IMR-90 (cell line): ENCODE measurements around the gene GNPTG. TPM values are rescaled to one million over a fixed set of nuclear protein-coding genes. Genes with fewer than 3 reads are reported as not detected.

Experiments
- ATAC-seq: fragments of 200-7000 bp; cut with Tn5 transposase; 2 replicates; pipeline ENCODE4 v1.9.1; 2020; ENCODE audit warnings: low read depth, mild to moderate bottlenecking, moderate library complexity
- BruUV-seq: library from RNA; stranded (reverse); fragments of 400-500 nt; replicated peaks from 2 replicates; lab custom pipeline; 2021; lab: Mats Ljungman, UMichigan
- CTCF ChIA-PET: fragments of 300-600 bp; formaldehyde crosslinking; extraction: SDS; loops from one replicate; lab custom pipeline; 2021; ENCODE audit warnings: antibody characterized with exemption; lab: Yijun Ruan, JAX
- POLR2A ChIA-PET: fragments of 300-600 bp; sonication (Branson Sonifier 250); formaldehyde crosslinking; loops from one replicate; lab custom pipeline; 2022; ENCODE audit warnings: antibody characterized with exemption; ENCODE audit not compliant: unreplicated experiment; lab: Charles Lee
- DNase-seq: peaks from one replicate; pipeline ENCODE4 v3.0.0; 2013
- H2AFZ ChIP-seq: replicated peaks from 2 replicates; pipeline ENCODE3; 2013; ENCODE audit warnings: low read length, mild to moderate bottlenecking; ENCODE audit not compliant: poor library complexity
- H2AK5ac ChIP-seq: 2 replicates; pipeline ENCODE4 v1.6.1; 2013; ENCODE audit warnings: low read depth, low read length, inconsistent platforms
- H2AK9ac ChIP-seq: replicated peaks from 2 replicates; pipeline ENCODE3; 2013; ENCODE audit warnings: mild to moderate bottlenecking, low read depth, low read length, moderate library complexity; ENCODE audit not compliant: poor library complexity
- H2BK120ac ChIP-seq: 2 replicates; pipeline ENCODE4 v1.6.1; 2013; ENCODE audit warnings: low read depth, low read length, inconsistent platforms
- H2BK15ac ChIP-seq: 3 replicates; pipeline ENCODE4 v1.6.1; 2013; ENCODE audit warnings: low read depth, low read length, inconsistent platforms
- H2BK20ac ChIP-seq: 2 replicates; pipeline ENCODE4 v1.6.1; 2013; ENCODE audit warnings: low read depth, mild to moderate bottlenecking, inconsistent platforms, low read length, moderate library complexity
- H2BK5ac ChIP-seq: 2 replicates; pipeline ENCODE4 v1.6.1; 2013; ENCODE audit warnings: mild to moderate bottlenecking, low read depth, low read length, inconsistent platforms; ENCODE audit not compliant: poor library complexity, severe bottlenecking
- H3K14ac ChIP-seq: replicated peaks from 2 replicates; pipeline ENCODE4 v1.6.1; 2013; ENCODE audit warnings: low read depth, low read length, inconsistent platforms
- H3K18ac ChIP-seq: 2 replicates; pipeline ENCODE4 v1.6.1; 2013; ENCODE audit warnings: low read depth, low read length, control low read depth
- H3K23ac ChIP-seq: 2 replicates; pipeline ENCODE4 v1.6.1; 2013; ENCODE audit warnings: low read depth, low read length, inconsistent platforms
- H3K27ac ChIP-seq: 2 replicates; pipeline ENCODE4 v1.5.1; 2013; ENCODE audit warnings: mild to moderate bottlenecking, control low read depth, low read length; ENCODE audit not compliant: insufficient read depth
- H3K27me3 ChIP-seq: 2 replicates; pipeline ENCODE4 v1.6.1; 2013; ENCODE audit warnings: low read length; ENCODE audit not compliant: control insufficient read depth, insufficient read depth
- H3K36me3 ChIP-seq: 2 replicates; pipeline ENCODE4 v1.6.1; 2013; ENCODE audit warnings: low read length, mixed read lengths; ENCODE audit not compliant: control insufficient read depth, insufficient read depth
- H3K4ac ChIP-seq: 2 replicates; pipeline ENCODE4 v1.6.1; 2013; ENCODE audit warnings: low read depth, low read length, inconsistent platforms
- H3K4me1 ChIP-seq: 2 replicates; pipeline ENCODE4 v1.6.1; 2013; ENCODE audit warnings: low read length, mixed read lengths; ENCODE audit not compliant: control insufficient read depth, insufficient read depth
- H3K4me2 ChIP-seq: 2 replicates; pipeline ENCODE4 v1.6.1; 2013; ENCODE audit warnings: low read depth, mild to moderate bottlenecking, control low read depth, low read length, moderate library complexity
- H3K4me3 ChIP-seq: 2 replicates; pipeline ENCODE4 v1.5.1; 2013; ENCODE audit warnings: low read depth, mild to moderate bottlenecking, control low read depth, low read length, moderate library complexity; ENCODE audit not compliant: insufficient read depth
- H3K56ac ChIP-seq: 2 replicates; pipeline ENCODE4 v1.6.1; 2013; ENCODE audit warnings: low read length, inconsistent platforms; ENCODE audit not compliant: insufficient read depth; ENCODE audit errors: extremely low read depth
- H3K79me1 ChIP-seq, 2 experiments: 2 replicates each; pipeline ENCODE4 v1.6.1; 2013; ENCODE audit warnings: low read length in 2 of 2, inconsistent platforms in 1 of 2, low read depth in 1 of 2
- H3K9ac ChIP-seq: 2 replicates; pipeline ENCODE4 v1.6.1; 2013; ENCODE audit warnings: low read depth, low read length, control low read depth
- H3K9me1 ChIP-seq: 2 replicates; pipeline ENCODE4 v1.6.1; 2013; ENCODE audit warnings: low read length, inconsistent platforms; ENCODE audit not compliant: insufficient read depth
- H3K9me3 ChIP-seq: 2 replicates; pipeline ENCODE4 v1.6.1; 2013; ENCODE audit warnings: low read length; ENCODE audit not compliant: control insufficient read depth, insufficient read depth
- H4K20me1 ChIP-seq: 2 replicates; pipeline ENCODE4 v1.6.1; 2013; ENCODE audit warnings: low read length, inconsistent platforms; ENCODE audit not compliant: insufficient read depth
- H4K5ac ChIP-seq: 2 replicates; pipeline ENCODE4 v1.6.1; 2013; ENCODE audit warnings: mild to moderate bottlenecking, low read depth, low read length, control low read depth
- H4K8ac ChIP-seq, 2 experiments: 2 replicates each; pipeline ENCODE4 v1.6.1; 2013; ENCODE audit warnings: low read depth in 2 of 2, low read length in 2 of 2, control low read depth in 1 of 2, inconsistent platforms in 1 of 2
- H4K91ac ChIP-seq: 2 replicates; pipeline ENCODE4 v1.6.1; 2013; ENCODE audit warnings: low read depth, low read length, inconsistent platforms; ENCODE audit not compliant: insufficient read depth
- BHLHE40 ChIP-seq: fragments of 150-350 bp; IDR thresholded peaks from 2 replicates; pipeline ENCODE4 v1.6.1; 2016; ENCODE audit warnings: mild to moderate bottlenecking, low read depth, low read length
- FOS ChIP-seq: fragments of 150-350 bp; IDR thresholded peaks from 2 replicates; pipeline ENCODE4 v1.6.1; 2016; ENCODE audit warnings: low read depth, low read length
- SMC3 ChIP-seq: fragments of 150-350 bp; IDR thresholded peaks from 2 replicates; pipeline ENCODE4 v1.6.1; 2016; ENCODE audit warnings: low read depth, mild to moderate bottlenecking, antibody characterized with exemption, low read length, moderate library complexity
- WGBS, 2 experiments: methylation state at CpG; one replicate each; pipeline versions ENCODE4 v1.1.5 to v1.1.7; 2013; ENCODE audit warnings: missing lambda C conversion rate in 2 of 2; ENCODE audit not compliant: insufficient read length in 1 of 2; ENCODE audit errors: extremely low coverage in 2 of 2; 5-methylcytosine and 5-hydroxymethylcytosine counted together
- dilution Hi-C: fragments of 300-500 bp; cut with HindIII; formaldehyde crosslinking; loops from one replicate; pipeline ENCODE4 v1.14.3; 2018; ENCODE audit warnings: low sequenced_read_pairs; ENCODE audit not compliant: unreplicated experiment
- in situ Hi-C: fragments of 300-500 bp; cut with MboI; formaldehyde crosslinking; loops from 3 replicates; pipeline ENCODE4 v1.14.3; 2019; ENCODE audit warnings: low sequenced_read_pairs, inconsistent platforms, mixed read lengths
- intact Hi-C: fragments of 100-400 bp; cut with micrococcal nuclease; formaldehyde crosslinking; loops from 2 replicates; pipeline ENCODE4 v1.10.0; 2022
- polyA plus RNA-seq, 3 experiments: library from polyadenylated mRNA; depleted of rRNA; stranded (reverse); fragments of >200 nt; gene quantifications; 2 replicates each; pipeline ENCODE4 v1.2.3, GENCODE V29; 2012; ENCODE audit warnings: low replicate concordance in 1 of 3
- total RNA-seq: library from RNA; depleted of rRNA; stranded (reverse); fragments of >200 nt; gene quantifications from 2 replicates; pipeline ENCODE4 v1.2.3, GENCODE V29; 2012

GNPTG gene
- total and polyA plus RNA-seq, 2 of the 4 experiments (the other 2 are of a cell fraction), result 14.9 to 70.8 TPM

- H3K79me1 ChIP-seq, result peaks cover 3 to 26% of the 10 kb centered on the region in 2 experiments
- no peak overlapping the region for H4K8ac ChIP-seq
- peak overlapping the region; percentile 14; the same call in 1 of the 2 replicates for H3K27ac ChIP-seq
- no peak overlapping the region for H2BK15ac ChIP-seq
- peaks cover 15% of the 10 kb centered on the region for H3K4me1 ChIP-seq
- TF ChIP-seq SMC3 (no peak), BHLHE40 (no peak), FOS (no peak)
- no peak overlapping the region for H3K4ac ChIP-seq
- DNase-seq (no peak), ATAC-seq (no peak)
- ChIA-PET CTCF (no interaction called here), POLR2A (no interaction called here)
- H3K4me3 ChIP-seq, result peak overlapping the region; percentile 90
- H3K56ac ChIP-seq, result no peak overlapping the region
- no peak overlapping the region for H2AK5ac ChIP-seq
- H3K4me2 ChIP-seq, result peak overlapping the region; percentile 97
- peak overlapping the region; percentile 55 for H3K23ac ChIP-seq
- dilution Hi-C loops (no loop called here), in situ Hi-C loops (no loop called here), intact Hi-C loops (no loop called here)
- H2AFZ ChIP-seq, result peak overlapping the region; percentile 10
- no peak overlapping the region for H4K91ac ChIP-seq
- no peaks in the 10 kb centered on the region for H3K9me3 ChIP-seq
- H3K14ac ChIP-seq, result no peak overlapping the region
- peaks cover 35% of the 10 kb centered on the region for H3K36me3 ChIP-seq
- H2BK20ac ChIP-seq, result no peak overlapping the region
- no peak overlapping the region for H4K5ac ChIP-seq
- no peak overlapping the region for H3K18ac ChIP-seq
- H3K9ac ChIP-seq, result peak overlapping the region; percentile 90
- H2BK120ac ChIP-seq, result no peak overlapping the region
- peaks cover 7% of the 10 kb centered on the region for H3K9me1 ChIP-seq
- no peak overlapping the region for H2BK5ac ChIP-seq
- H2AK9ac ChIP-seq, result peak overlapping the region; percentile 58
- WGBS, 2 experiments, result 7% methylated on average over 4 of the region's 13 CpGs; no CpG with 5 or more reads in 1 of the 2 experiments
- no peaks in the 10 kb centered on the region for H3K27me3 ChIP-seq
- peaks cover 64% of the 10 kb centered on the region for H4K20me1 ChIP-seq
- BruUV-seq, result no TSS peak
These were observed 40.5 kb upstream of the GNPTG start for GRCh38 chr16:1311212-1311737.
